Karpas-422 (cell line): Measurements from ENCODE around the gene FFAR1. TPM values are rescaled to one million over a fixed set of nuclear protein-coding genes. Genes with fewer than 3 reads are reported as not detected.

Source experiments
- DNase-seq: peaks from one replicate; pipeline ENCODE4 v3.0.0-alpha.2; 2015
- H2AFZ ChIP-seq: fragments of 200-600 bp; sonication (generic); 2 replicates; pipeline ENCODE4 v1.6.1; 2014; ENCODE audit warnings: antibody characterized with exemption, low read length, mixed read lengths
- H3K27ac ChIP-seq: fragments of 200-600 bp; sonication (generic); 2 replicates; pipeline ENCODE4 v1.5.1; 2014; ENCODE audit warnings: mild to moderate bottlenecking, low read length, moderate library complexity
- H3K27me3 ChIP-seq: fragments of 200-600 bp; sonication (generic); 2 replicates; pipeline ENCODE4 v1.6.1; 2014; ENCODE audit warnings: low read length, mixed read lengths
- H3K36me3 ChIP-seq: fragments of 200-600 bp; sonication (generic); 2 replicates; pipeline ENCODE4 v1.6.1; 2014; ENCODE audit warnings: low read length, mixed read lengths; ENCODE audit not compliant: insufficient read depth
- H3K4me1 ChIP-seq: fragments of 200-600 bp; sonication (generic); 2 replicates; pipeline ENCODE4 v1.6.1; 2014; ENCODE audit warnings: mild to moderate bottlenecking, low read length, mixed read lengths
- H3K4me2 ChIP-seq: fragments of 200-600 bp; sonication (generic); 2 replicates; pipeline ENCODE4 v1.6.1; 2014; ENCODE audit warnings: low read length, low read depth, mild to moderate bottlenecking; ENCODE audit not compliant: poor library complexity, severe bottlenecking
- H3K4me3 ChIP-seq: fragments of 200-600 bp; sonication (generic); 2 replicates; pipeline ENCODE4 v1.5.1; 2014; ENCODE audit warnings: mild to moderate bottlenecking, antibody characterized with exemption, low read length, mixed read lengths
- H3K79me2 ChIP-seq: fragments of 200-600 bp; sonication (generic); 2 replicates; pipeline ENCODE4 v1.6.1; 2014; ENCODE audit warnings: mild to moderate bottlenecking, low read length, mixed read lengths
- H3K9ac ChIP-seq: fragments of 200-600 bp; sonication (generic); 2 replicates; pipeline ENCODE4 v1.6.0; 2014; ENCODE audit warnings: low read length
- H3K9me2 ChIP-seq: fragments of 200-600 bp; sonication (generic), shearing (Covaris generic); replicated peaks from 2 replicates; pipeline ENCODE4 v1.6.0; 2014; ENCODE audit warnings: mild to moderate bottlenecking, low read length, moderate library complexity; ENCODE audit not compliant: insufficient read depth
- H3K9me3 ChIP-seq: fragments of 300-700, 200-600 bp; sonication (generic); 2 replicates; pipeline ENCODE4 v1.6.1; 2014; ENCODE audit warnings: low read length, mixed read lengths
- H4K20me1 ChIP-seq: fragments of 200-600 bp; sonication (generic); 2 replicates; pipeline ENCODE4 v1.6.1; 2014; ENCODE audit warnings: mild to moderate bottlenecking, antibody characterized with exemption, low read length, low read depth; ENCODE audit not compliant: insufficient read depth
- total RNA-seq: library from RNA; depleted of rRNA; stranded (reverse); fragments of >200 nt; shearing (Covaris generic); gene quantifications from 2 replicates; pipeline ENCODE4 v1.2.3, GENCODE V29; 2014; ENCODE audit warnings: low replicate concordance

Gene FFAR1
- total RNA-seq, 1 experiment from 2014 or later, result 0.34 TPM

DNA sequence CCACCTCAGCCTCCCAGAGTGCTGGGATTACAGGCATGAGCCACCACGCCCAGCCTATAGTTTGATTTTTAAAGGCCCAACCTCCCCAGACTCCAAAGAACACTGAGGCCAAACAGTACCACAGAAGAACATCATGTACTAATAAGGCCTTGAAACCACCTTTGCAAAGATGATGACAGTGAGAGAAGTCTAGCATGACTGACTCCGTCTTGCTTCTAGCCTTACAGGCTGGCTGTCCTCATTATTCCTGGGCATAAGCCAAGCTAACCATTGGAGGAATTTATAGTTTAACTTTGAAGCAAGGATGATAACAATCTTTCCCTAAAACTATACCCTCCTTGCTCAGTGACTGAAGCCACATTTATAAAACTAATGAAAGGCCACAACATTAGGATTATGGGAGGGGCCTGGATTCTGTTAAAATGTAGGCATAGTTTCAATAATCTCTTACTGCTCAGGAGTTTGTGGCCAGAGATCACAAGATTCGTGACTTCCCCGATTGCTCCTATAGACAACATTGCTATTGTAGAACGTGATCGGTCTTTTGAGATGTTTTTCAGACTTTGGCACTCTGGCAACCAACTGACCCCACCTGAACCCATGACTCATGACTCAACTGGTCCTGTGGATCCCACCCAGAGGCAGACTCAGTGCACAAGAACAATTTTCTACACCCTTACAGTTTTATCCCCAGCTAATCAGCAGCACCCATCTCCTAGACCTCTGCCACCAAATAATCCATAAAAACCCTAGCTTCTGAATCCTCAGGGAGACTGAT lies 40.8 kb downstream of the FFAR1 start:
- H3K36me3 ChIP-seq, result no peaks in the 10 kb centered on the region
- no peaks in the 10 kb centered on the region for H3K9me2 ChIP-seq
- no peak overlapping the region for H2AFZ ChIP-seq
- no peaks in the 10 kb centered on the region for H3K79me2 ChIP-seq
- H3K9me3 ChIP-seq, result no peaks in the 10 kb centered on the region; the same call in 1 of the 2 replicates
- no peak overlapping the region for H3K4me2 ChIP-seq
- H3K27ac ChIP-seq, result no peak overlapping the region
- no peak overlapping the region for H3K4me3 ChIP-seq
- H4K20me1 ChIP-seq, result no peaks in the 10 kb centered on the region
- H3K27me3 ChIP-seq, result no peaks in the 10 kb centered on the region
- peaks cover 2% of the 10 kb centered on the region for H3K4me1 ChIP-seq
- DNase-seq, result no peak
- H3K9ac ChIP-seq, result no peak overlapping the region

DNA sequence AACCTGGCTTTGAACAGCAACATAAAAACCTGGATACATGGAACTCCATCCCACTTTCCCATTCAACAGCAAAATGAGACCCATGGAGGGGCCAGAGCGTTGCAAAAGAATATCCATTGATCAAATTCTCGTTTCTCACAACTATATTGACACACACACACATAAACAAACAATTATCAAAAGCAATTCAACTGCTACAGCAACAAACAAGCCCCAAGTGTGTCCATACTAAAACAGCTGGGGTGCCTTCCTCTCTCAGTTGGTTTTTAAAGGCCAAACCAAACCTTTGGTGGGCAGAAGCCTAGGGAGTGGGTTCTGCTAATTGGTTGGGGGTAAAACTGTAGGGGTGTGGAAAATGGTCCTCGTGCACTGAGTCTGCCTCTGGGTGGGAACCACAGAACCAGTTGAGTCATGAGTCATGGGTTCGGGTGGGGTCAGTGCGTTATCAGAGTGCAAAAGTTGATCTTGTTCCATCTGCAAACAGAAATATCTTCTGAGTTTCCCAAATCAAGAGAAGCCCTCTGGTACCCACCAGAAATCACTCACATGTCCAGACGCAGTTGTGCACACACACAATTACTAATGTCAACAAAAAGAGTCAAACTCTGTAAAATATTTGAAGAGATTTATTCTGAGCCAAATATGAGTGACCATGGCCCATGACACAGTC lies 41.6 kb downstream of the FFAR1 start:
- no peak overlapping the region for H3K4me3 ChIP-seq
- no peak for DNase-seq
- H3K9me3 ChIP-seq, result no peaks in the 10 kb centered on the region; the same call in 1 of the 2 replicates
- H3K9ac ChIP-seq, result no peak overlapping the region
- H3K9me2 ChIP-seq, result no peaks in the 10 kb centered on the region
- no peak overlapping the region for H2AFZ ChIP-seq
- no peak overlapping the region for H3K4me2 ChIP-seq
- H3K4me1 ChIP-seq, result peaks cover 7% of the 10 kb centered on the region
- H3K27me3 ChIP-seq, result no peaks in the 10 kb centered on the region
- no peaks in the 10 kb centered on the region for H3K79me2 ChIP-seq
- H4K20me1 ChIP-seq, result no peaks in the 10 kb centered on the region
- no peak overlapping the region for H3K27ac ChIP-seq
- H3K36me3 ChIP-seq, result no peaks in the 10 kb centered on the region

DNA sequence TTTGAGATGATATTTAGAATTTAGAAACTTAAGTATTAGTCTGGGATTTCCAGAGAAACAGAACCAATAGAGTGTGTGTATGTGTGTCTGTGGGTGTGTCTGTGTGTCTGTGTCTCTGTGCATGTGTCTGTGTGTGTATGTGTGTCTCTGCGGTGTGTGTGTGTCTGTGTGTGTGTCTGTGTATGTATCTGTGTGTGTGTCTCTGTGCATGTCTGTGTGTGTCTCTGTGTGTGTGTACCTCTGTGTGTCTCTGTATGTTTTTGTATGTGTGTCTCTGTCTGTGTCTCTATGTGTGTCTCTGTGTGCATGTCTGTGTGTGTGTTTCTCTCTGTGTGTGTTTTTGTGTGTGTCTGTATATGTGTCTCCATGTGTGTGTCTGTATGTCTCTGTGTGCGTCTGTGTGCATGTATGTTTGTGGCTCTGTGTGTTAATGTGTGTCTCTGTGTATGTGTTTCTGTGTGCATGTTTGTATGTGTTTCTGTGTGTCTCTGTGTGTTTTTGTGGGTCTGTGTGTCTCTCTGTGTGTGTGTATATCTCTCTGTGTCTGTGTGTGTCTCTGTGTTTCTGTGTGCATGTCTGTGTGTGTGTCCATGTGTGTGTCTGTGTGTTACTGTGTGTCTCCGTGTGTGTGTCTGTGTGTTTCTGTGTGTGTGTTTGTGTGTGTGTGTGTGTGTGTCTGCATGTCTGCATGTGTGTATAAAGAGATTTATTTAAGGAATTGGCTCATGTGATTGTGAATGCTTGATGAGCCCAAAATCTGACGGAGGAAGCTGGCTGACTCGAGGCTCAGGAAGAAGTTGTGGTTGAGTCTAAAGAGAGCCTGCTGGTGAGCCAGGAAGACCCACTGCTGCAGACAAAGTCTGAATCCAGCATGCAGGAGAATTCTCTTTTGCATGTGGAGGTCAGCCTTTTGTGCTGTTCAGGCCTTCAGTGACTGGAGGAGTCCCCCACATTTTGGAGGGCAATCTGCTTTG lies 45.3 kb downstream of the FFAR1 start:
- Histone ChIP-seq H3K9ac (no peak overlapping the region), H3K36me3 (no peaks in the 10 kb centered on the region), H3K9me2 (no peaks in the 10 kb centered on the region), H3K4me3 (no peak overlapping the region), H3K27me3 (no peaks in the 10 kb centered on the region), H3K9me3 (no peaks in the 10 kb centered on the region), H3K27ac (no peak overlapping the region), H3K4me1 (peaks cover 7% of the 10 kb centered on the region), H3K4me2 (no peak overlapping the region), H2AFZ (no peak overlapping the region), H3K79me2 (no peaks in the 10 kb centered on the region), H4K20me1 (no peaks in the 10 kb centered on the region)
- no peak for DNase-seq

DNA sequence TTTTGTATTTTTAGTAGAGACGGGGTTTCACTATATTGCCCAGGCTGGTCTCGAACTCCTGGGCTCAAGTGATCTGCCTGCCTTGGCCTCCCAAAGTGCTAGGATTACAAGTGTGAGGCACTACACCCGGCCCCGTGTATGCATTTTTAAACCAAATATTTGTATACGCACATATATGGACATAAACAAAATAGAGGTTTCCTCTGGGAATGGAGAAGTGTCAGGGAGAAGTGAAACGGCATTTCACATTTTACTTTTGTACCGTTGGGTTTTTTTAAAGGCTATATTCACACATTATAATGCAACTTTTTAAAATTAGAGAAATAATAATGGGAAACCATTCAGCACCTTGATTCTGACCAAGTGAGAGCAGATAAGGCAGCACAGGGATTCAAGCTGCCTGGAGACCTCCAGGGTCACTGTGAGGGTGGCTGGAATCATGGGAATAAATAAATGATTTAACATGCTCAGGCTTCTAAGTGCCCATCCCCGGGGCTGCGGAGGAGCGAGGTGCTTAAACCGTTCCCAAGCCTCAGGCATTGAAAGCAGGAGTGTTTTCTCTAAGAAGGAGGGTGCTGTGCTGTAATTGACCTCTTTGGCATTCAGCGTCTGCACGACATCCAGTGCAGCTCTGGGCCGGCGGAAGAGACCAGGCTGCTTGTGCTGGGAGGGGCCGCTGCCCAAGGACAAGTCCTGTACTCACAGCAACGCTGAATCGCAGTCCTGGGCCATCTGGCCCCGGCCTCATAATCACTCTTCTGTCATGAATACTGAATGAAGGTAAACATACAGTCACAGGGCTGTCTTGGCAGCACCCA lies 47.9 kb downstream of the FFAR1 start:
- H3K4me2 ChIP-seq, result no peak overlapping the region
- no peak for DNase-seq
- no peaks in the 10 kb centered on the region for H3K9me3 ChIP-seq
- H3K4me3 ChIP-seq, result no peak overlapping the region
- no peaks in the 10 kb centered on the region for H3K36me3 ChIP-seq
- H3K27ac ChIP-seq, result no peak overlapping the region
- H3K9ac ChIP-seq, result no peak overlapping the region
- no peak overlapping the region for H2AFZ ChIP-seq
- H3K79me2 ChIP-seq, result no peaks in the 10 kb centered on the region
- no peaks in the 10 kb centered on the region for H3K9me2 ChIP-seq
- H3K4me1 ChIP-seq, result peaks cover 7% of the 10 kb centered on the region
- no peaks in the 10 kb centered on the region for H4K20me1 ChIP-seq
- H3K27me3 ChIP-seq, result no peaks in the 10 kb centered on the region

DNA sequence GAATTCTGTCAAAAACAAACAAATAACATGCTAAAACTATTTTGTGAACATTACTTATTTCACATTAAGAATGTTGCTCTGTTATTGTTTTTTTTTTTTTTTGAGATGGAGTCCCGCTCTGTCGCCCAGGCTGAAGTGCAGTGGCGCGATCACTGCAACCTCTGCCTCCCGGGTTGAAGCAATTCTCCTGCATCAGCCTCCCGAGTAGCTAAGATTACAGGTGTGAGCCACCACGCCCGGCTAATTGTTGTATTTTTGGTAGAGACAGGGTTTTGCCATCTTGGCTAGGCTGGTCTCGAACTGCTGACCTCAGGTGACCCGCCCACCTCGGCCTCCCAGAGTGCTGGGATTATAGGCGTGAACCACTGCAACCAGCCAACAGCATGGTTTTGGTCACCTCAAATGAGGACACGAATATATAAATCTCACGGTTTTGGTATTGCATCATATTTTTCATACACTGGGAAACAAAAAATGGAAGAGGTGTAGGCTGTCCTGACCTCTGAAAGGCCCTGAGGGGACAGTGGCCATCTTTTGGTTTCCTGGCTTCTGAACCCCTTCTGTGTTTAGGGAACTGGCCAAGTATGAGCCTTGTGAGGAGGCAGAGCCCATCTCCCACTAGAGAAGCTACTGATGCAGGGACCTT lies 48.7 kb downstream of the FFAR1 start:
- H3K27me3 ChIP-seq, result no peaks in the 10 kb centered on the region
- no peak overlapping the region for H3K9ac ChIP-seq
- H4K20me1 ChIP-seq, result no peaks in the 10 kb centered on the region
- H3K4me2 ChIP-seq, result no peak overlapping the region
- H3K36me3 ChIP-seq, result no peaks in the 10 kb centered on the region
- H3K27ac ChIP-seq, result no peak overlapping the region
- H3K9me3 ChIP-seq, result no peaks in the 10 kb centered on the region
- no peaks in the 10 kb centered on the region for H3K79me2 ChIP-seq
- no peaks in the 10 kb centered on the region for H3K9me2 ChIP-seq
- peaks cover 7% of the 10 kb centered on the region for H3K4me1 ChIP-seq
- DNase-seq, result no peak
- no peak overlapping the region for H3K4me3 ChIP-seq
- no peak overlapping the region for H2AFZ ChIP-seq

DNA sequence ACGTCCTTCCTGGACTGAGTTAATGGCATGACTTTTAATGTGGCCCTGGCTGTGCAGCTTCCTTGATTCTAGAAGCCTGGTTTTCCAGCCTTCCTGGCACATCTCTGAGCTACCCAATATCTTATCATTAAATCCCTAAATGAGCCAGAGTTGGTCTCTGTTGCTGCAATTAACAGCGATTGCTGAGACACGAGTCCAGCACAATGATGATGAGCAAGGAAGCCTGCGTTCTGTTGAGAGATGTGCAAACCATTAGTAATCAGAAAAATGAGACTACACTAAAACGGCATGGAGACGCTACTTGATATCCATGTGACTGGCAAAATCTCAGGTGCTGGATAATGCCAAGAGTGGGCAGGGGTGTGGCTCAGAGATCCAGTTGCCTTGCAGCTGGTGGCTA lies 49.4 kb downstream of the FFAR1 start:
- H3K4me2 ChIP-seq, result no peak overlapping the region
- H4K20me1 ChIP-seq, result no peaks in the 10 kb centered on the region
- no peak for DNase-seq
- peaks cover 11% of the 10 kb centered on the region for H3K4me1 ChIP-seq
- no peaks in the 10 kb centered on the region for H3K9me2 ChIP-seq
- H3K79me2 ChIP-seq, result no peaks in the 10 kb centered on the region
- H2AFZ ChIP-seq, result no peak overlapping the region
- no peaks in the 10 kb centered on the region for H3K36me3 ChIP-seq
- no peak overlapping the region for H3K4me3 ChIP-seq
- no peaks in the 10 kb centered on the region for H3K27me3 ChIP-seq
- no peaks in the 10 kb centered on the region for H3K9me3 ChIP-seq
- no peak overlapping the region for H3K9ac ChIP-seq
- H3K27ac ChIP-seq, result no peak overlapping the region
